ENCODE data around the gene CCL11.

CCL11 gene

DNA sequence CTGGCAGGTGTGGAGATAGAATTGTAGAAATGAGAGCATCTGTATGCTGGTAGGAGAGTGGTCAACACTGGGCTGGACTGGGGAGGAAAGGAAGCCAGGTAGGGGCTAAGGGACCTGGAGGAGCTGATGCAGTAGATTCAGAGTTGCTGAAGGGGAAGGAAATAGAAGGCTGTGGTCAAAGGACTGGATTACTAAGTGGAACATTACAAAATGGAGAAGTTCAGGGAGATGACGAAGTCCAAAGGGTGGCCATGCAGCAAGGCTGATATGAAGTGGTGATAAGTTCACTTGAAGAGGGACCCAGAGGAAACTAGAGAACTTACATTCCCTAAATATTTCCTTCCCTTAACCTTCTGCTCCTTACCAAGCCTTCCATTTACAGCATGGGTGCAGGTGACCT lies 39.1 kb upstream of the CCL11 start:
- no peak overlapping the region for H3K27ac ChIP-seq (ENCODE audit: extremely low read depth, low read depth, low read length)
- TF ChIP-seq ZFP37 (tag by site-specific recombination; IDR thresholded peaks at IDR 0.05) (no peak), ZNF521 (tag by site-specific recombination; IDR thresholded peaks at IDR 0.05) (no peak), ZNF548 (tag by site-specific recombination; IDR thresholded peaks at IDR 0.05) (no peak), GLIS1 (tag by site-specific recombination; IDR thresholded peaks at IDR 0.05) (no peak), ZFP69B (tag by site-specific recombination; IDR thresholded peaks at IDR 0.05) (no peak), PRDM1 (tag by site-specific recombination; IDR thresholded peaks at IDR 0.05) (no peak), YY2 (tag by site-specific recombination; IDR thresholded peaks at IDR 0.05) (no peak), KLF9 (tag by site-specific recombination; IDR thresholded peaks at IDR 0.05; ENCODE audit: low read depth) (no peak), ZNF266 (tag by site-specific recombination; IDR thresholded peaks at IDR 0.05; ENCODE audit: low read depth) (no peak), HOXA7 (CRISPR knock-in tag; IDR thresholded peaks at IDR 0.05; ENCODE audit: borderline replicate concordance) (no peak), MEIS1 (CRISPR knock-in tag; IDR thresholded peaks at IDR 0.05; ENCODE audit: borderline replicate concordance) (no peak), MYNN (tag by site-specific recombination; IDR thresholded peaks at IDR 0.05; ENCODE audit: borderline replicate concordance) (no peak)
- TF ChIP-seq, protein P1, sequence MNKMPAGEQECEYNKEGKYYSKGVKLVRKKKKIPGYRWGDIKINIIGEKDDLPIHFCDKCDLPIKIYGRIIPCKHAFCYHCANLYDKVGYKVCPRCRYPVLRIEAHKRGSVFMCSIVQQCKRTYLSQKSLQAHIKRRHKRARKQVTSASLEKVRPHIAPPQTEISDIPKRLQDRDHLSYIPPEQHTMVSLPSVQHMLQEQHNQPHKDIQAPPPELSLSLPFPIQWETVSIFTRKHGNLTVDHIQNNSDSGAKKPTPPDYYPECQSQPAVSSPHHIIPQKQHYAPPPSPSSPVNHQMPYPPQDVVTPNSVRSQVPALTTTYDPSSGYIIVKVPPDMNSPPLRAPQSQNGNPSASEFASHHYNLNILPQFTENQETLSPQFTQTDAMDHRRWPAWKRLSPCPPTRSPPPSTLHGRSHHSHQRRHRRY (tag by site-specific recombination; IDR thresholded peaks at IDR 0.05), result no peak
- TF ChIP-seq, protein P2, sequence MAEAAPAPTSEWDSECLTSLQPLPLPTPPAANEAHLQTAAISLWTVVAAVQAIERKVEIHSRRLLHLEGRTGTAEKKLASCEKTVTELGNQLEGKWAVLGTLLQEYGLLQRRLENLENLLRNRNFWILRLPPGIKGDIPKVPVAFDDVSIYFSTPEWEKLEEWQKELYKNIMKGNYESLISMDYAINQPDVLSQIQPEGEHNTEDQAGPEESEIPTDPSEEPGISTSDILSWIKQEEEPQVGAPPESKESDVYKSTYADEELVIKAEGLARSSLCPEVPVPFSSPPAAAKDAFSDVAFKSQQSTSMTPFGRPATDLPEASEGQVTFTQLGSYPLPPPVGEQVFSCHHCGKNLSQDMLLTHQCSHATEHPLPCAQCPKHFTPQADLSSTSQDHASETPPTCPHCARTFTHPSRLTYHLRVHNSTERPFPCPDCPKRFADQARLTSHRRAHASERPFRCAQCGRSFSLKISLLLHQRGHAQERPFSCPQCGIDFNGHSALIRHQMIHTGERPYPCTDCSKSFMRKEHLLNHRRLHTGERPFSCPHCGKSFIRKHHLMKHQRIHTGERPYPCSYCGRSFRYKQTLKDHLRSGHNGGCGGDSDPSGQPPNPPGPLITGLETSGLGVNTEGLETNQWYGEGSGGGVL (tag by site-specific recombination; IDR thresholded peaks at IDR 0.05), result no peak
- TF ChIP-seq, protein P3, sequence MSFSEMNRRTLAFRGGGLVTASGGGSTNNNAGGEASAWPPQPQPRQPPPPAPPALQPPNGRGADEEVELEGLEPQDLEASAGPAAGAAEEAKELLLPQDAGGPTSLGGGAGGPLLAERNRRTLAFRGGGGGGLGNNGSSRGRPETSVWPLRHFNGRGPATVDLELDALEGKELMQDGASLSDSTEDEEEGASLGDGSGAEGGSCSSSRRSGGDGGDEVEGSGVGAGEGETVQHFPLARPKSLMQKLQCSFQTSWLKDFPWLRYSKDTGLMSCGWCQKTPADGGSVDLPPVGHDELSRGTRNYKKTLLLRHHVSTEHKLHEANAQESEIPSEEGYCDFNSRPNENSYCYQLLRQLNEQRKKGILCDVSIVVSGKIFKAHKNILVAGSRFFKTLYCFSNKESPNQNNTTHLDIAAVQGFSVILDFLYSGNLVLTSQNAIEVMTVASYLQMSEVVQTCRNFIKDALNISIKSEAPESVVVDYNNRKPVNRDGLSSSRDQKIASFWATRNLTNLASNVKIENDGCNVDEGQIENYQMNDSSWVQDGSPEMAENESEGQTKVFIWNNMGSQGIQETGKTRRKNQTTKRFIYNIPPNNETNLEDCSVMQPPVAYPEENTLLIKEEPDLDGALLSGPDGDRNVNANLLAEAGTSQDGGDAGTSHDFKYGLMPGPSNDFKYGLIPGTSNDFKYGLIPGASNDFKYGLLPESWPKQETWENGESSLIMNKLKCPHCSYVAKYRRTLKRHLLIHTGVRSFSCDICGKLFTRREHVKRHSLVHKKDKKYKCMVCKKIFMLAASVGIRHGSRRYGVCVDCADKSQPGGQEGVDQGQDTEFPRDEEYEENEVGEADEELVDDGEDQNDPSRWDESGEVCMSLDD (tag by site-specific recombination; IDR thresholded peaks at IDR 0.05), result no peak
- CTCF ChIA-PET, result interaction anchor here (0.6 kb wide), 1 partner anchor 75 kb away, joined by 3 read pairs; no protein-coding TSS in a partner anchor

DNA sequence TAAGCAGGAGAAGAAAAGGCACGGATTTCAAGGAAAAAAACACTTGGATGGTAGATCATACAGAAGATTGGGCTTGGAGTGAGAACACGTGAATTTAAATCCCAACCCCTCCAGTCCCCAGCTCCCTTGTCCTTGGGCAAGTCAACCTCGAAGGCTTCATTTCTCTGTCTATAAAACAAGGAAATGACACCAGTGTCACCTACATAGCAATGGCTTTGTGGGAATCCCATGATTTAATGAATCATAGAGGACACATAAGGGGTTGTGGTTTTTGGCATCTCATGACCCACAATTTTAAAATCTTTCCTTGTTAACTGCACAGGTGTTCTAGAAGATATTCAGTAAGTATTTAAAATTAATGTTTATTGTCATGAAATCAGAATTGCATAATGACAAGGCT lies 38.7 kb upstream of the CCL11 start:
- no peaks in the 10 kb centered on the region for H3K4me1 ChIP-seq (ENCODE audit: control insufficient read depth, insufficient read depth, low read length)
- ChIA-PET POLR2A (no interaction called here), CTCF (interaction anchor here (0.6 kb wide), 1 partner anchor 76 kb away, joined by 3 read pairs; no protein-coding TSS in a partner anchor)
- no peak for TF ChIP-seq ZNF23 (tag by site-specific recombination; IDR thresholded peaks at IDR 0.05; ENCODE audit: borderline replicate concordance)
- no peak for TF ChIP-seq RBAK (tag by site-specific recombination; IDR thresholded peaks at IDR 0.05)
- TF ChIP-seq ZNF791 (tag by site-specific recombination; IDR thresholded peaks at IDR 0.05), result no peak
- TF ChIP-seq, protein P4, sequence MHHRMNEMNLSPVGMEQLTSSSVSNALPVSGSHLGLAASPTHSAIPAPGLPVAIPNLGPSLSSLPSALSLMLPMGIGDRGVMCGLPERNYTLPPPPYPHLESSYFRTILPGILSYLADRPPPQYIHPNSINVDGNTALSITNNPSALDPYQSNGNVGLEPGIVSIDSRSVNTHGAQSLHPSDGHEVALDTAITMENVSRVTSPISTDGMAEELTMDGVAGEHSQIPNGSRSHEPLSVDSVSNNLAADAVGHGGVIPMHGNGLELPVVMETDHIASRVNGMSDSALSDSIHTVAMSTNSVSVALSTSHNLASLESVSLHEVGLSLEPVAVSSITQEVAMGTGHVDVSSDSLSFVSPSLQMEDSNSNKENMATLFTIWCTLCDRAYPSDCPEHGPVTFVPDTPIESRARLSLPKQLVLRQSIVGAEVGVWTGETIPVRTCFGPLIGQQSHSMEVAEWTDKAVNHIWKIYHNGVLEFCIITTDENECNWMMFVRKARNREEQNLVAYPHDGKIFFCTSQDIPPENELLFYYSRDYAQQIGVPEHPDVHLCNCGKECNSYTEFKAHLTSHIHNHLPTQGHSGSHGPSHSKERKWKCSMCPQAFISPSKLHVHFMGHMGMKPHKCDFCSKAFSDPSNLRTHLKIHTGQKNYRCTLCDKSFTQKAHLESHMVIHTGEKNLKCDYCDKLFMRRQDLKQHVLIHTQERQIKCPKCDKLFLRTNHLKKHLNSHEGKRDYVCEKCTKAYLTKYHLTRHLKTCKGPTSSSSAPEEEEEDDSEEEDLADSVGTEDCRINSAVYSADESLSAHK (tag by site-specific recombination; IDR thresholded peaks at IDR 0.05), result no peak
- TF ChIP-seq ZNF501 (tag by site-specific recombination; IDR thresholded peaks at IDR 0.05), result no peak
- TF ChIP-seq KLF1 (tag by site-specific recombination; IDR thresholded peaks at IDR 0.05), result no peak
- TF ChIP-seq, protein P5, sequence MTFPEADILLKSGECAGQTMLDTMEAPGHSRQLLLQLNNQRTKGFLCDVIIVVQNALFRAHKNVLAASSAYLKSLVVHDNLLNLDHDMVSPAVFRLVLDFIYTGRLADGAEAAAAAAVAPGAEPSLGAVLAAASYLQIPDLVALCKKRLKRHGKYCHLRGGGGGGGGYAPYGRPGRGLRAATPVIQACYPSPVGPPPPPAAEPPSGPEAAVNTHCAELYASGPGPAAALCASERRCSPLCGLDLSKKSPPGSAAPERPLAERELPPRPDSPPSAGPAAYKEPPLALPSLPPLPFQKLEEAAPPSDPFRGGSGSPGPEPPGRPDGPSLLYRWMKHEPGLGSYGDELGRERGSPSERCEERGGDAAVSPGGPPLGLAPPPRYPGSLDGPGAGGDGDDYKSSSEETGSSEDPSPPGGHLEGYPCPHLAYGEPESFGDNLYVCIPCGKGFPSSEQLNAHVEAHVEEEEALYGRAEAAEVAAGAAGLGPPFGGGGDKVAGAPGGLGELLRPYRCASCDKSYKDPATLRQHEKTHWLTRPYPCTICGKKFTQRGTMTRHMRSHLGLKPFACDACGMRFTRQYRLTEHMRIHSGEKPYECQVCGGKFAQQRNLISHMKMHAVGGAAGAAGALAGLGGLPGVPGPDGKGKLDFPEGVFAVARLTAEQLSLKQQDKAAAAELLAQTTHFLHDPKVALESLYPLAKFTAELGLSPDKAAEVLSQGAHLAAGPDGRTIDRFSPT (tag by site-specific recombination; IDR thresholded peaks at IDR 0.05), result no peak
- no peak for TF ChIP-seq ZNF621 (tag by site-specific recombination; IDR thresholded peaks at IDR 0.05)
- no peak for TF ChIP-seq ZNF776 (tag by site-specific recombination; IDR thresholded peaks at IDR 0.05; ENCODE audit: borderline replicate concordance)
- no peak for TF ChIP-seq ZNF311 (tag by site-specific recombination; IDR thresholded peaks at IDR 0.05; ENCODE audit: borderline replicate concordance)

More for the DNA sequence above, 39.1 kb upstream of the CCL11 start:
- H3K9me3 ChIP-seq (ENCODE audit: control insufficient read depth, insufficient read depth, low read depth, low read length), result no peaks in the 10 kb centered on the region
- H3K36me3 ChIP-seq (ENCODE audit: control insufficient read depth in 2 of 2, insufficient read depth in 1 of 2, low read length in 2 of 2), result no peaks in the 10 kb centered on the region
- no peak overlapping the region for H3K4me3 ChIP-seq (ENCODE audit: low read depth, low read length)
- H3K4me1 ChIP-seq (ENCODE audit: control insufficient read depth, insufficient read depth, low read length), result no peaks in the 10 kb centered on the region
- POLR2A ChIA-PET, result no interaction called here

More for the DNA sequence above, 38.7 kb upstream of the CCL11 start:
- Histone ChIP-seq H3K36me3 (ENCODE audit: control insufficient read depth in 2 of 2, insufficient read depth in 1 of 2, low read length in 2 of 2) (no peaks in the 10 kb centered on the region), H3K9me3 (ENCODE audit: control insufficient read depth, insufficient read depth, low read depth, low read length) (no peaks in the 10 kb centered on the region), H3K27ac (ENCODE audit: extremely low read depth, low read depth, low read length) (no peak overlapping the region), H3K4me3 (ENCODE audit: low read depth, low read length) (no peak overlapping the region)

Measured in HEK293 (cell line).